ENCODE measurements around the gene BCL2L13.

- TF ChIP-seq POLR2A (IDR thresholded peaks at IDR 0.05; ENCODE audit: low read depth, low read length) (no peak), TAF1 (IDR thresholded peaks at IDR 0.05; ENCODE audit: borderline replicate concordance, low read depth, low read length) (no peak), POLR2AphosphoS5 (IDR thresholded peaks at IDR 0.05; ENCODE audit: low read depth, low read length) (no peak)
These were observed 81.4 kb downstream of the BCL2L13 start for GRCh38 chr22:17719911-17720310.

All from GM12892 (cell line).